Motor neuron (in vitro differentiated cells): ENCODE results near the gene GAB4. TPM values are rescaled to one million over a fixed set of nuclear protein-coding genes. Genes with fewer than 3 reads are reported as not detected.
"Not testable (repeated sequence)": the region's sequence is repeated elsewhere in the genome, so short reads cannot be mapped to it uniquely, and the experiment has no call there.

Experiments used
- ATAC-seq, 8 experiments: fragments of 200-7000 bp; cut with Tn5 transposase; replicated peaks in 6 of 8; 2 replicates each; pipeline ENCODE4 v1.8.0; 2021; ENCODE audit warnings: mild to moderate bottlenecking in 8 of 8, moderate library complexity in 8 of 8
- H3K27ac ChIP-seq, 2 donors: fragments of 250-450 bp; sonication (Bioruptor Pico); 2 replicates each; pipeline ENCODE4 v1.9.0; 2021; ENCODE audit warnings: antibody characterized with exemption in 2 of 2, mild to moderate bottlenecking in 2 of 2, moderate library complexity in 1 of 2
- H3K4me1 ChIP-seq, 2 donors: fragments of 250-450 bp; sonication (Bioruptor Pico); replicated peaks in 1 of 2; 2 replicates each; pipeline ENCODE4 v1.6.1; 2021; ENCODE audit warnings: antibody characterized with exemption in 2 of 2, mild to moderate bottlenecking in 2 of 2, moderate library complexity in 1 of 2
- H3K4me3 ChIP-seq, 5 donors: fragments of 250-450 bp; sonication (Bioruptor Pico); 2 replicates each; pipeline ENCODE4 v1.9.0; 2021; ENCODE audit warnings: antibody characterized with exemption in 5 of 5, mild to moderate bottlenecking in 5 of 5, moderate library complexity in 4 of 5
- WGBS, 10 experiments: fragments of 450-650 bp; shearing (Covaris generic); methylation state at CpG; one replicate each; pipeline ENCODE4 v1.0.0; 2022; 5-methylcytosine and 5-hydroxymethylcytosine counted together
- in situ Hi-C, 9 experiments: fragments of 400-800 bp; cut with MboI; loops; one replicate each; pipeline ENCODE4 v1.15.0; 2021; ENCODE audit warnings: low sequenced_read_pairs in 9 of 9, low pct_unique_long_range_greater_than_20kb in 2 of 9; ENCODE audit not compliant: unreplicated experiment in 9 of 9
- total RNA-seq, 8 experiments: library from RNA; unstranded; fragments of 300-600 nt; gene quantifications; 2 replicates each; pipeline versions ENCODE4 v1.2.3 to v1.2.4, GENCODE V29; 2022

GAB4 gene
- total RNA-seq, 8 experiments from 2014 or later, result 0.04 to 0.47 (median 0.25) TPM; not detected in 3

GRCh38 chr22:17024380-17024779, 16.4 kb upstream of the GAB4 start:
- ATAC-seq, H3K4me3 ChIP-seq, H3K27ac ChIP-seq, in situ Hi-C loops, H3K4me1 ChIP-seq: not testable (repeated sequence)
- 31 to 80% methylated on average over 1 to 3 of the region's 5 CpGs; no CpG with 5 or more reads in 8 of the 10 experiments for WGBS, 10 experiments

DNA sequence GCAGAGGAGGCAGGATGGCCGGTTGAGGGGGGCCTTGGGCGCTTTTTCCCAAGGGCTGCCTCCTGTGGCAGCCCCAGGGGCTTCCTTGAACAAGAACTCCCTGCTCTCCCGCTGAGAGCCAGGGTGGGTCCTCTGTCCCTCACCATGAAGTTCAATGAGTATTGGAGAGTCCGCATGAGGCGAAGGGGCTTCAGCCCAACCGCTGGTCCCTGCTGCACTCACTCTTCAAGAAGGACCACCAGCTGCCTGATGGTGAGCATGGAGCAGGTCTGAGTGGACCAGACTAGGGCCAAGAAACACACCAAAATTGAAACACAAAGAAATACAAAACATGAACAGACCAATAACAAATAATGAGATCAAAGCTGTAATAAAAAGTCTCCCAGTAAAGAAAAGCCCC, 7.5 kb upstream of the GAB4 start:
- in situ Hi-C loops, ATAC-seq, H3K4me3 ChIP-seq, H3K27ac ChIP-seq, H3K4me1 ChIP-seq: not testable (repeated sequence)
- 0 to 57% (median 20%) methylated on average over 1 to 3 of the region's 6 CpGs; no CpG with 5 or more reads in 3 of the 10 experiments for WGBS, 10 experiments

DNA sequence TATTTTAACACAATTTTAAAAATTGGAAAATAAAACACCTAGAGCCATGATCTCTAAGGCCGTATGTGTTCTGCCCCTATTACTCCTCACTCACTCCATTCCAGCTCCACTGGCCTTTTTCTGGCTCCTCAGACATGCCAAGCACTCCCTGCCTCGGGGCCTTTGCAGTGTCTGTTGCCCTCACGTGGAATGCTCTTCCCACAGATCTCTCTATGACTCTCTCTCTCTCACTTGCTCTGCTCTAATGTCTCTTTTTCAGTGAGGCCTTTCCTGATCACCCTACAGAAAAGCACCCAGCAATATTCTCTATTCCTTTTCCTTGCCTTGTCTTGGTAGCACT, 6.0 kb upstream of the GAB4 start:
- WGBS, 10 experiments, result 0 to 33% (median 11%) methylated on average over 1 to 3 of the region's 3 CpGs; no CpG with 5 or more reads in 5 of the 10 experiments
- H3K4me3 ChIP-seq, in situ Hi-C loops, H3K4me1 ChIP-seq, ATAC-seq, H3K27ac ChIP-seq: not testable (repeated sequence)

GRCh38 chr22:17013396-17014100, 5.5 kb upstream of the GAB4 start:
- H3K4me1 ChIP-seq, result no peaks in the 10 kb centered on the region
- in situ Hi-C loops, result no loop called here
- no peak overlapping the region for H3K27ac ChIP-seq
- ATAC-seq, result peak in 1 of 8 experiments; percentile 16
- no peak overlapping the region for H3K4me3 ChIP-seq
- 53 to 100% (median 91%) methylated on average over 1 to 2 of the region's 2 CpGs; no CpG with 5 or more reads in 4 of the 10 experiments for WGBS, 10 experiments

DNA sequence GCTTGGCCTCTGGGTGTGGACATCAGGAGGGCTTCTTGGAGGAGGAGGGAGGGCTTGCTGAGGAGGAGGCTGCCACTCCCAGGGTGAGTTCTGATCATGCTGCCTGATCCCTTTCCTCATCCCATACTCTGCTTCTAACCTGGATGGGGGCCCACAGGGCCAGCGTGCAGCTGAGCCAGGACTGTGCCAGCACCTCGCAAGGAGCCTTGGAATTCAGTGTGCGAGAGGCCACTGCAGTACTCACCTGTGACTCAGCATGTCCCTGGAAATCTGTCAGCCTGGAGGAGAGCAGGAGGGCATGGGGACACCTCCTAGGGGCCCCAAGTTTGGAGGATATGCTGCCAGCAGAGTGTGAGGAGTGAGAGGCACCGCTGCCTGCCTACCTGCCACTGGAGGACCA, 4.2 kb upstream of the GAB4 start:
- no peaks in the 10 kb centered on the region for H3K4me1 ChIP-seq
- no peak for ATAC-seq
- 14 to 21% methylated on average over 1 to 2 of the region's 4 CpGs; no CpG with 5 or more reads in 8 of the 10 experiments for WGBS, 10 experiments
- H3K4me3 ChIP-seq, result no peak overlapping the region
- in situ Hi-C loops, result no loop called here
- H3K27ac ChIP-seq, result no peak overlapping the region

- WGBS, 10 experiments, result 10 to 59% (median 30%) methylated on average over 1 to 5 of the region's 9 CpGs; no CpG with 5 or more reads in 4 of the 10 experiments
- in situ Hi-C loops, result no loop called here
- Histone ChIP-seq H3K4me1 (no peaks in the 10 kb centered on the region), H3K27ac (no peak overlapping the region), H3K4me3 (no peak overlapping the region)
- ATAC-seq, result no peak
Measured at GRCh38 chr22:17009640-17010291, 1.7 kb upstream of the GAB4 start.

- 0 to 47% (median 0%) methylated on average over 1 to 6 of the region's 22 CpGs; no CpG with 5 or more reads in 5 of the 10 experiments for WGBS, 10 experiments
- no peak overlapping the region for H3K4me3 ChIP-seq
- no peaks in the 10 kb centered on the region for H3K4me1 ChIP-seq
- H3K27ac ChIP-seq, result no peak overlapping the region
- in situ Hi-C loops, result no loop called here
- no peak for ATAC-seq
Measured at GRCh38 chr22:17007257-17007656, 765 bp downstream of the GAB4 start.

GRCh38 chr22:16989915-16990314, 18.1 kb downstream of the GAB4 start:
- no peak for ATAC-seq
- WGBS, 10 experiments, result 0 to 80% (median 26%) methylated on average over 1 to 5 of the region's 6 CpGs; no CpG with 5 or more reads in 2 of the 10 experiments
- Histone ChIP-seq H3K4me1 (no peaks in the 10 kb centered on the region), H3K4me3 (no peak overlapping the region), H3K27ac (no peak overlapping the region)
- in situ Hi-C loops, result no loop called here

DNA sequence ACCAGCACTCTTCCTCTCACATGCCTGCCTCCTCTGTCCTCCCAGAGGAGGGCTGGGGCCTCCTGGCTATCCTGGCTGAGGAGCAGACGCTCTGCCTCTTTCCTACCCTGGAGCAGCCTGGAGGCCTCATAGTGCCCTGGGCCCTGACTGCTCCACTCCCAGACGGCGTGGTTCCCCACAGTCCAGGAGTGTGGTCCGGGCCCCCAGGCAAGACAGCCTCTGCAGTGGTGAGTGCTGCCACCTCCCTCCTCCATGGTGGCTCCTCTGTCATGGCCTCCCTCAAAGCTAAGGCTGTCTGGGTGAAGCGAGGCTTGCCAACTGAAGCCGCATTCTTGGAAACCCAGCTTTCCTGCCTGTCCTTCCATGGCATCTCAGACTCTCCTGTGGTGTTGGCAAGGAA, 19.8 kb downstream of the GAB4 start:
- in situ Hi-C loops, result no loop called here
- Histone ChIP-seq H3K4me3 (no peak overlapping the region), H3K4me1 (no peaks in the 10 kb centered on the region), H3K27ac (no peak overlapping the region)
- WGBS, 10 experiments, result 34 to 93% (median 80%) methylated on average over 1 to 5 of the region's 6 CpGs; no CpG with 5 or more reads in 5 of the 10 experiments
- ATAC-seq, result no peak

- in situ Hi-C loops, result no loop called here
- Histone ChIP-seq H3K27ac (no peak overlapping the region), H3K4me3 (no peak overlapping the region), H3K4me1 (no peaks in the 10 kb centered on the region)
- WGBS, 10 experiments, result 33 to 100% (median 55%) methylated on average over 1 to 5 of the region's 7 CpGs; no CpG with 5 or more reads in 7 of the 10 experiments
- no peak for ATAC-seq
Measured at GRCh38 chr22:16987822-16988221, 20.2 kb downstream of the GAB4 start.

DNA sequence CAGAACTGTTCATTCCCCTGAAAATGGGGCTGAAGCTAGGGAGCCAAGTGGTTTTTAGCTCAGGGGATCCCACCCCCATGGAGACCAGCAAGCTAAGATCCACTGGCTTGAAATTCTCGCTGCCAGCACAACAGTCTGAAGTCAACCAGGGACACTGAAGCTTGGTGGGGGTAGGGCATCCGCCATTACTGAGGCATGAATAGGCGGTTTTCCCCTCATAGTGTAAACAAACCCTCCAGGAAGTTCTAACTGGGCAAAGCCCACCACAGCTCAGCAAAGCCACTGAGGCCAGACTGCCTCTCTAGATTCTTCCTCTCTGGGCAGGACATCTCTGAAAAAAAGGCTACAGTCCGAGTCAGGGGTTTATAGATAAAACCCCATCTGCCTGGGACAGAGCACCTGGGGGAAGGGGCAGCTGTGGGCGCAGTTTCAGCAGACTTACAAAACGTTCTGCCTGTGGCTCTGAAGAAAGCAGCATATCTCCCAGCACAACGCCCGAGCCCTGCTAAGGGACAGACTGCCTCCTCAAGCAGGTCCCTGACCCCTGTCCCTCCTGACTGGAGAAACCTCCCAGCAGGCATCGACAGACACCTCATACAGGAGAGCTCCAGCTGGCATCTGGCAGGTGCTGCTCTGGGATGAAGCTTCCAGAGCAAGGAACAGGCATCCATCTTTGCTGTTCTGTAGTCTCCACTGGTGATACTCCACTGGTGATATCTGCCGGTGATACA, 32.7 kb downstream of the GAB4 start:
- ATAC-seq, result no peak
- Histone ChIP-seq H3K4me3 (no peak overlapping the region), H3K27ac (no peak overlapping the region), H3K4me1 (no peaks in the 10 kb centered on the region)
- in situ Hi-C loops, result no loop called here
- WGBS, 10 experiments, result 10 to 100% (median 37%) methylated on average over 1 to 4 of the region's 10 CpGs; no CpG with 5 or more reads in 2 of the 10 experiments

DNA sequence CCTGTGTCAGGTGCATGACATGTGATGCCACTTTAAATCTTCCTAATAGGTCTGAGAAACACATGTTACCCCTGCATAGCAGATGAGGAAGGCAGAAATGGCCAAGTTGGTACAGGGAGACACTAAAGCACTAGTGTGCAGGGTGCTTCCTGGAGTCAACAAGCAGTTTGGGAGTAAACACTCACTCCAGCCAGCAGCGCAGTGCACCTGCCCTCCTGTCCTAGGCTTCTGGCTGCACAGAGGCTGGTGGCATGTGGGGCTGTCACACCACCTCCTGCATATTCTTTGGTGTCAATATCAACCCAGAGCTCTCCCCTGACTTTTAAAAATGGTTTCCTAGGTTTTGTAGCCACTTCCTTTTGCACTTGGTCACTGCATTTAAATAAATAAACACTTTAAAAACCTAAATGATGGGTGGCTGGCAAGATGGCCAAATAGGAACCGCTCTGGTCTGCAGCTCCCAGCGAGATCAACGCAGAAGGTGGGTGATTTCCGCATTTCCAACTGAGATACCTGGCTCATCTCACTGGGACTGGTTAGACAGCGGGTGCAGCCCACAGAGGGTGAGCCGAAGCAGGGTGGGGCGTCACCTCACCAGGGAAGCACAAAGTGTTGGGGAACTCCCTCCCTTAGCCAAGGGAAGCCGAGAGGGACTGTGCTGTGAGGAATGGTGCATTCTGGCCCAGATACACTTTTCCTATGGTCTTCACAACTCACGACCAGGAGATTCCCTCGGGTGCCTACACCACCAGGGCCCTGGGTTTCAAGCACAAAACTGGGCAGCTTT, 33.5 kb downstream of the GAB4 start:
- 0 to 57% (median 33%) methylated on average over 1 to 7 of the region's 11 CpGs; no CpG with 5 or more reads in 2 of the 10 experiments for WGBS, 10 experiments
- Histone ChIP-seq H3K4me3 (no peak overlapping the region), H3K27ac (no peak overlapping the region), H3K4me1 (no peaks in the 10 kb centered on the region)
- in situ Hi-C loops, result no loop called here
- no peak for ATAC-seq
